Endothelial cell of umbilical vein (primary cell): ENCODE data around the gene DGKH.

Experiments
- CTCF ChIP-seq, 2 donors: IDR thresholded peaks; 1 replicate in 1 of 2; 2 replicates in 1 of 2; pipeline ENCODE4 v1.5.1; 2011; ENCODE audit warnings: low read length in 2 of 2, mild to moderate bottlenecking in 2 of 2, moderate library complexity in 2 of 2, control low read depth in 1 of 2, inconsistent platforms in 1 of 2, low read depth in 1 of 2; ENCODE audit not compliant: insufficient read depth in 1 of 2; ENCODE audit errors: extremely low read depth in 1 of 2
- EZH2 ChIP-seq: IDR thresholded peaks from 2 replicates; pipeline ENCODE4 v1.6.1; 2012; ENCODE audit warnings: borderline replicate concordance, low read depth, mild to moderate bottlenecking, moderate library complexity, low read length, inconsistent platforms; ENCODE audit not compliant: severe bottlenecking
- POLR2A ChIP-seq: IDR thresholded peaks from 2 replicates; pipeline ENCODE4 v1.6.1; 2012; ENCODE audit warnings: low read depth, mild to moderate bottlenecking, control low read depth, low read length

GRCh38 chr13:42136518-42136917 lies 88.1 kb downstream of the DGKH start:
- no peak for TF ChIP-seq EZH2
- no peak for TF ChIP-seq CTCF (IDR thresholded peaks at IDR 0.05; ENCODE audit: extremely low read depth in 1 of 2, insufficient read depth in 1 of 2, low read depth in 1 of 2, low read length in 2 of 2)
- TF ChIP-seq POLR2A: no peak
